HG03097 (cell line): ENCODE results near the gene NIN.

ENCODE experiments used
- ATAC-seq: cut with Tn5 transposase; IDR thresholded peaks from one replicate; pipeline ENCODE4 v1.9.1; 2021; ENCODE audit not compliant: unreplicated experiment, low FRiP score

The NIN gene, protein sequence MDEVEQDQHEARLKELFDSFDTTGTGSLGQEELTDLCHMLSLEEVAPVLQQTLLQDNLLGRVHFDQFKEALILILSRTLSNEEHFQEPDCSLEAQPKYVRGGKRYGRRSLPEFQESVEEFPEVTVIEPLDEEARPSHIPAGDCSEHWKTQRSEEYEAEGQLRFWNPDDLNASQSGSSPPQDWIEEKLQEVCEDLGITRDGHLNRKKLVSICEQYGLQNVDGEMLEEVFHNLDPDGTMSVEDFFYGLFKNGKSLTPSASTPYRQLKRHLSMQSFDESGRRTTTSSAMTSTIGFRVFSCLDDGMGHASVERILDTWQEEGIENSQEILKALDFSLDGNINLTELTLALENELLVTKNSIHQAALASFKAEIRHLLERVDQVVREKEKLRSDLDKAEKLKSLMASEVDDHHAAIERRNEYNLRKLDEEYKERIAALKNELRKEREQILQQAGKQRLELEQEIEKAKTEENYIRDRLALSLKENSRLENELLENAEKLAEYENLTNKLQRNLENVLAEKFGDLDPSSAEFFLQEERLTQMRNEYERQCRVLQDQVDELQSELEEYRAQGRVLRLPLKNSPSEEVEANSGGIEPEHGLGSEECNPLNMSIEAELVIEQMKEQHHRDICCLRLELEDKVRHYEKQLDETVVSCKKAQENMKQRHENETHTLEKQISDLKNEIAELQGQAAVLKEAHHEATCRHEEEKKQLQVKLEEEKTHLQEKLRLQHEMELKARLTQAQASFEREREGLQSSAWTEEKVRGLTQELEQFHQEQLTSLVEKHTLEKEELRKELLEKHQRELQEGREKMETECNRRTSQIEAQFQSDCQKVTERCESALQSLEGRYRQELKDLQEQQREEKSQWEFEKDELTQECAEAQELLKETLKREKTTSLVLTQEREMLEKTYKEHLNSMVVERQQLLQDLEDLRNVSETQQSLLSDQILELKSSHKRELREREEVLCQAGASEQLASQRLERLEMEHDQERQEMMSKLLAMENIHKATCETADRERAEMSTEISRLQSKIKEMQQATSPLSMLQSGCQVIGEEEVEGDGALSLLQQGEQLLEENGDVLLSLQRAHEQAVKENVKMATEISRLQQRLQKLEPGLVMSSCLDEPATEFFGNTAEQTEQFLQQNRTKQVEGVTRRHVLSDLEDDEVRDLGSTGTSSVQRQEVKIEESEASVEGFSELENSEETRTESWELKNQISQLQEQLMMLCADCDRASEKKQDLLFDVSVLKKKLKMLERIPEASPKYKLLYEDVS (N-terminal part only)

DNA sequence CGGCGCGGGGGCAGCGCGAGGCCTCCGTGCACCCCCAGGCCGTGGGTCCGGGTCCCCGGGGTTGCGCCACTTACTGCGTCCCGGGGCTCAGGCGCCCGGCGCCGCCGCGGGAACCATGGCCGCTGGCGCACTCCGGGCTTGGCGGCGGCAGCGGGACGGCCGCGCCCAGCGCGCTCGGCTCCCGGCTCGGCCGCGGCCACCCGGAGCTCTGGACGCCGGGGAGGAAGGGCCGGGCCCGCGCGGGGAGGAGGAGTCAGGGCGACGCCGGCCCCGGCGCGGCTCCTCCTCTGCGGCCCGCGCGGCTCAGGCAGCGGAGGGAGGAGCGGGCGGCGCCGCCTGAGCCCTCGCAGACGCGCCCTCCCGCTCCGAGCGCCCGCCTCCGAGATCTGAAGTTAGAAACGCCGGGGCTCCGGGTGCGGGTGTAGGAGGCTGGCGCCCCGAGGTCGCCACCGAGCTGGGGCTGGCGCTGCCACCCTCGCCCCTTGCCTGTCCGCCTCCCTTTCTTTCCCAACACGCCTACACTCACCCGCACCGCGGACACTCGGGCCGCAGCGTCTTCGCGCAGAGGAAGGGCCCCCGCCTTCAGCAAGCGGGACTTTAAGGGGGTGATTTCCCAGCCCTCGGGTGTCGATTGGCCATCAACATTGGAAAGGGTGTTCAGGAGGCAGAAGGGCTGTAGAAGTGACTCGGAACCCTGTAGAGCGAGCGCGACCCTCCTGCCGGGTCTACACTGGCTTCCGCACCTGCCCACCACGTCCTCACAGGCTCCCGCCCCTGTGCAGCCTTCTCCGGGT lies at the start of gene NIN:
NIN (minus strand) TSS at position 231 of the 794 bp plus-strand sequence. CDS start 9,106 bp downstream, outside the sequence.
- ATAC-seq, result peak; percentile 68

- ATAC-seq, result peak; percentile 92
These were observed 44.6 kb upstream of the NIN start for GRCh38 chr14:50875359-50876070.

DNA sequence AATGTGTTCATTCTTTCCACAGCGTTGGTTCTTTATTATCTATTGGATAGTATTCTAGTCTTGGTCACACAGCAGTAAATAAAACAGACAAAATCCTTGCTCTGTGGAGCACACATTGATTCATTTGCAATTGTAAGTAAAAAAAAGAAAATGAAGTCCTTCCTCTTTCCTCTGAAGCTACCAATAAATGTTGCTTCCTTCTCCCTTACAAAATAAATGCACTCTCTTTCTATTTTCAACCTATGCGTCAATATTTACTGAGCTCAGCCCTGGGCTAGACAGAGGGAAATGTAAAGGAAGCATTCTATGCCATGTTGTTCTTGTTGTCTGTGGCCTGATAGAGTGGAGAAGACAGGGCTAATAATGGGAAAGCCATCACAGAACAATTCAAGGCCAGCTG lies 43.8 kb upstream of the NIN start:
- ATAC-seq, result no peak

DNA sequence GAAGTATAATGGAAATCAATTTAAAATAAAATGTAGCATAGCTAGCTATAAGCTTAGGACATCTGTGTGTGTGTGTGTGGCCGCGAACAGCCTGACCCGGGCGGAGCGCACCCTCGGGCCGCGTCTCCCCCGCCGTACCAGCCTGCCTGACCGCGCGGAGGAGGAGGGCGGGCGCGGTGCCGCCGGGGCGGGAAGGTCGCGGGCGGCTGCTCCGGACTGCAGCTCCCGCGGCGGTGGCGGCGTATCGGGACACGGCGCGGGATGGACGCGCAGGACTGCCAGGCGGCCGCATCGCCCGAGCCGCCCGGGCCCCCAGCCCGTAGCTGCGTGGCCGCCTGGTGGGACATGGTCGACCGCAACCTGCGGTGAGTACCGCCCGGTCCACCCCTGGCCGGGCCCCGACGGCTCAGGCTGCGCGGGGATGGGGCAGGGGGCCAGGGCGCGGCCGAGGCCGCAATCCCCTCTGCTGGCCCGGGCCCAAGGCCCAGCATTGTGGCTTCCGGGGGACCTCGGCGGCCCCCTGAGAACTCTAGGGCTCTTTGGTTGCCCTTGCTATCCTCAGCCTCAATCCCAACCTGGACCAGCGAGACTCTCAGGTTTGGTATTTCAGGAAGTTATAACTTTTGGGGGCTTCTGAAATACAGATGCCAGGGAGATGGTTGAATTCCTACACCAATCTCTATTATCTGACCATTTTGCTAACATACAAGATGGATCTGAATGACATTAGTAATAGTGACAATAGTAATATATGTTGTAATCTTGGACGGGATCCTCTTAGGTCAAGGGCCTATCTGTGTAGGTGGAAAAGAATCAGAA lies 41.2 kb upstream of the NIN start, which contains the start of gene ABHD12B:
ABHD12B (plus strand) TSS at position 140 of the 819 bp plus-strand sequence; CDS start at position 262, 122 bp downstream.
- no peak for ATAC-seq

DNA sequence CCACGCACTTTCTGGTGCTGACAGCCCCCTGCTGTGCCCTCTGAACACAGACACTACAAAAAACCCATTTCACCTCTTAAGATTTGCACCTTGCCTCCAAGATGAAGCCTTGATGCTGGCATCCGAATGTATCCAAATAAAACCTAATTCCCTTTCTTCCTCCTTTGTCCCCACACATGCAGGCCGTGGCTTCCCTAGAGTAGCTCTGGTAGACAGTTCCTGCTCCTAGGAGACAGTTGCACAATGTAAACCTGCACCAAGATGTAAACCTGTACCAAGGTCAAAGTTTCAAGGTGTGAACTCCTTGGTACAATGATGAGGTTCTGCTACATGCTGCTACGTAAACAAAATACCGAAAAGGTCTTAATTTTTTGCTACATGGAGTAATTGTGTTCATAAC lies 40.3 kb upstream of the NIN start:
- ATAC-seq, result no peak

- no peak for ATAC-seq
These were observed 34.6 kb upstream of the NIN start for GRCh38 chr14:50865391-50866076.

DNA sequence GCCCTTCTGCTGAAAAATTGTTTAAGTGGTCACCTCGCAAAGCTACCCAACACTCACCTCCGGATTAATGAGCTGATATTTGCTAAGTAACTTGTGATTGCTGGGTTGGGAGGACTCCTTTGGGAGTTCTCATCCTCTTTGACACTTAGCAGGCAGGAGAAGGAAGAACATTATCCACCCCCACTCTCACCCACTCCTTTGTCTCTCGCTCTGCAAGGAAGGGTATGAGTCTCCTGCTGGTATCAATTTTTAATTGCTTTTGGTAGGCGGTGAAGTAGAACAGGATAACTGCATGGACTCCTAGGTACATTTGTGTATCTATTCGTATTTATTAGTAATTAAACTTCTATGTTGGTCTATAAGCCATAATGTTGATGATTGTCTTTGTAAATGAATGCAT lies 34.0 kb upstream of the NIN start:
- no peak for ATAC-seq

DNA sequence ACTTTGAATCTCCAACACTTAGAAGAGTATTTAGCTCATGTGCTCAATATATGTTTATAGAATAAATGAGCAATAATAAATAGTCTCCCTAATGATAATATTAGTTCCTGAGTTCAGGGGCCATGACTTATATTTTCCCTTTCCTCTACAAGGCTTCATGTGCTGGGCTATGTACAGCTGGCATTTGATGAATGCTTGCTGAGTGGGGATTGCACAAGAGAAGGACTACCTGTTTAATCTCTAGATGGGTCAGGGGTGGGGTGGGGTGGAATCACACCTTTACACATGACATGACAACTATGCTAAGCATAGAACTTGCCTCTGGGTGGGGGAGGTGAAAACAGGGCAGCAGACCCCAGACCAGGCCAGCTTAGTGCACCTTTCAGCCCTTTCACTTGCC lies 33.3 kb upstream of the NIN start:
- no peak for ATAC-seq

GRCh38 chr14:50862036-50862570 lies 31.1 kb upstream of the NIN start:
- ATAC-seq, result no peak

GRCh38 chr14:50860478-50861086 lies 29.6 kb upstream of the NIN start:
- no peak for ATAC-seq

DNA sequence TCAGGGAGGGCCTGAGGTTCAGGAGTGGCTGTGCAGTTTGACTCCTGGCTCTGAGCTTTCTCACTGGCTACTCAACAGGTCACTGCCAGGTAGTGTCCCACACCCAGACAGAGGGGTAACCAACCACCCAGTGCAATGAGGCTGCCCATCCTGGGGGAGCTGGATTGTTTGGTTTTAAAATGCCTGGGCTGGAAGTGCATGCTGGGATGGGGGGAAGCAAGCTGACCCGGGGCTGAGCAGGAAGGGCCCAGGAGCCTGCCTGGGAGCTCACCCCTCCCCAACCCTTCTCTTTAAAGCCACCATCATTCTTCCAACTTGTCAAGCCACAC lies 28.3 kb upstream of the NIN start:
- ATAC-seq, result no peak

DNA sequence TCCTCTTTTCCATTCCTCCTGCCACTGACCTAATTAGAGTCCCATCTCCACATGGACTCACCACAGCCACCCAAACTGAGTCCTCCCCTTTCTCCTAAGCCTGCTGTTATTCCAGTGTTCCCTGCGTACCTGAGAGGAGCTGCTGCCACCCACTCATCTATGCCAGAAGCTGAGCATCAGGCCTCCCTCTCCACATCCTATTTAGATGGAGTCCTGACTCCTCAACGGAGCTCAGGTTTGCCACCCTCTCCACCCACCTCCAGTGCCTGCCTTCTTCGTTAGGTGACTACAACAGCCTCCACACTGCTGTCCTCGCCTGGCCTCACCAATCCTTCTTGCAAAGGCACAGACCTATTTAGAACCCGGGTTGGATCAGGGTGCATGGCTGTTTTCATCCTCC lies 25.7 kb upstream of the NIN start:
- ATAC-seq, result no peak

DNA sequence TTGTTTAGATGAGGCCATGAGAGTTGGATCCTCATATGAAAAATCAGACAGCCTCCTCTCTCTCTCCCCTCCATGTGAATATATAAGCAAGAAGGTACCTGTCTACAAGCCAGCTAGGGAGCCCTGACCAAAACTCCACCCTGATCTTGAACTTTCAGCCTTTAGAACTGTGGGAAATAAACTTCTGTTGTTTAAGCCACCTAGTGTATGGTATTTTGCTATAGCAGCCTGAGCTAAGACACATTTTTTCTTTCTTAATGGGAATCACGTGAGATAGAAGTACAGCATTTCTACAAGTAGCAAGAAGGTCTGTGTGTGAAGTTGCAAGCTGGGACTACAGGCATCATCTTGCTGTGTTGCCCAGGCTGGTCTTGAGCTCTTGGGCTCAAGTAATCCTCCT lies 24.6 kb upstream of the NIN start:
- no peak for ATAC-seq

- no peak for ATAC-seq
These were observed 23.6 kb upstream of the NIN start for GRCh38 chr14:50854521-50854920.

GRCh38 chr14:50853891-50854290 lies 22.9 kb upstream of the NIN start:
- ATAC-seq, result no peak

GRCh38 chr14:50846226-50846880 lies 15.4 kb upstream of the NIN start:
- ATAC-seq, result no peak

DNA sequence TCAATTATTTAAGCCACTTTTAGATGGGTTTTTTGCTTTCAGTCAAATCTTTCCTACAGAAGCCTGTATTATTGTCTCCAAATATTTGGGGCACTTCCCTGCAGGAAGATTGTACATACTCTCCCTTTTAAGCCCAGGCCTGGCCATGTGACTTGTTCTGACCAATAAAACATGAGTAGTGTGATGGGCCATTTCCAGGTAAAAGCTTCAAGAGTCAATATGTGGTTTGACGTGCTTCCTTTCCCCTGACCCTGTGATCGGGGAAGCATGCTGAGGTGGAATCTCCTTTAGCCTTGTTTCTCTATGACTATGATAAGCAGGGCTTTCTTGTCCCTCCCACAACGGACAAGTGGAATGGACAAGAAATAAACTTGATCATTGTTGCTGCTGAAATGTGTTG lies 14.2 kb upstream of the NIN start:
- ATAC-seq, result no peak
